GM18868 (cell line): ENCODE data around the gene BCOR.

Experiments used
- ATAC-seq: cut with Tn5 transposase; IDR thresholded peaks from one replicate; pipeline ENCODE4 v1.9.1; 2021; ENCODE audit warnings: mild to moderate bottlenecking, moderate library complexity; ENCODE audit not compliant: unreplicated experiment

BCOR gene

GRCh38 chrX:40097504-40098263 lies at the start of gene BCOR:
TSS of gene BCOR (minus strand) at chrX:40097958. CDS start at chrX:40077929, 20,029 bp downstream.
- no peak for ATAC-seq

DNA sequence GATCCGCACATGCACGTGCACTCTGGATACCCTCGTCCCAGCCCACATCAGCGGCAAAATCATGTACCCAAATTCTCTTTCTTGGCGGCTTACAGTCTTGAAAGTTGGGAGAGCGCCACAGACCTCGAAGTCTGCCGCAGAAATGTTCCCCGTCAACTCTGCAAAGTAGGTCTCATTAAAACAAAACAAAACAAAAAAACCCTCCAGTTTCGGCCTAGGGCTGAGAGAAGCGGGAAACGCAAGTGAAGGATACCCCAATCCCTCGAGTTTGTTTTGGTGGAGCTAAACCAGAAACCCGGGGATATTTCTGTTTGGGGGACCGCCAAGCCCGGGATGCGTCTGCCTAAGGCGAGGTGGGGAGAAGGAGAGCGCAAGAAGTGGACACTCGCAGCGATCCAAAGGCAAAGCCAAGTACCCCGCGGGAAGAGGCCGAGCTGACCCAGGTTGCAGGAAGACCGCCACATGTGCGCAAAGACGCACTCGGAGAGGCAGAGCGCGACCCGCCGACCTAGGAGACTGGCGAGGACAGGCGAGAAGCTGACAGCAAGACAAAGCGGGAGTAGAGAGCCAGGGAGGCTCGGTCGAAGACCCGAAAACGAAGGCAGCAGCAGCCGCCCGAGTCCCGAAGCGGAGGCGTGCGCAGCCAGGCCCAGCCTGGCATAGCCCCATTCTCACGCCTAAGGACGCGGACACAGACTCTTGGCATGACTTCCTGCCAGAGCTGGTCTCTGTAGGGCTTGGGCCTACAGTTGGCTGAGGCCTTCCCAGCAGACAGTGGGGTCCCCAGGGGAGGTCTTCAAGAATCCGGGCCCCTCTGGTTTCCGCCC lies 49.6 kb upstream of the BCOR start:
- ATAC-seq, result no peak

DNA sequence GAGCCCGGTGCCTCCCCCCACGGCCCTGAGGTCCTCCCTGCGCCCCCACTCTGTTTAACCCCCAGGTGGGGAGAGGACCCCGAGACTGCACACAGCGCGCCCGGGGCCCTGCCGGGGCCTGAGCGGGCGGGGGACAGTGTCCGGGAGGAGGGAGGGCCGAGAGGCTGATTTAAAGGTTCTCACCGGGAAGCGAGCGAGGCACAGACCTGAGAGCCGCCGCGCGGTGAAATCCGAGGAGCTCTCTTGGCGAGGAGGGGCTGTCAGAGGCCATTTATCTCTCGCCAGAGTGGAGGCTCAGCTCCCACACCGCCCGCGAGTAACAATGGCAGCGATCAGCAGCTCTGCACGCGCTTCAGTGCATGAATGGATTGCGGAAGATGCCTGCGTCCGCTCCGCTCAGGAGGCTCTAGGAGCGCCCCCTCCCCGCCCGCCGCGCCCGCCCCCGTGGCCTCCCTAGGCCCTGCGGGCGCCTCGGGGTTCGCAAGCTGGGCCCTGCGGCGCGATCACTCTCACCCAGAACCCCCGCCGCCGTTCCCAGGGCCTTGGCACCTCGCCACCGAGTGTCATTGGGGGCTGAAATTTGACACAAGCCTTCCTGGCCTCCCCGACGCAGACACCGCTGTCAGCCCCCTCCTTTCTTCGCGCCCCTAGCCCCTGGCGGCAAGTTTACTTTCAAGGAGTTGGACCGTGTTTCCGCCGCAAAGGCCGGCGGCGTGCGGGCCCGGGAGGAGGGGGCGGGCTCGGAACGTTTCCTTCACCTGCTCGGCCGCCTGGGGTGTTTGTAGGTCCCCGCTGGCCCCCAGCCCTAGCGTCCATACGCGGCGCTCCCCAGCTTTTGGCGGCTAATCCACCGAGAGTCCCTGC lies 48.7 kb upstream of the BCOR start:
- ATAC-seq, result no peak

GRCh38 chrX:40145923-40146261 lies 48.1 kb upstream of the BCOR start:
- ATAC-seq, result no peak

DNA sequence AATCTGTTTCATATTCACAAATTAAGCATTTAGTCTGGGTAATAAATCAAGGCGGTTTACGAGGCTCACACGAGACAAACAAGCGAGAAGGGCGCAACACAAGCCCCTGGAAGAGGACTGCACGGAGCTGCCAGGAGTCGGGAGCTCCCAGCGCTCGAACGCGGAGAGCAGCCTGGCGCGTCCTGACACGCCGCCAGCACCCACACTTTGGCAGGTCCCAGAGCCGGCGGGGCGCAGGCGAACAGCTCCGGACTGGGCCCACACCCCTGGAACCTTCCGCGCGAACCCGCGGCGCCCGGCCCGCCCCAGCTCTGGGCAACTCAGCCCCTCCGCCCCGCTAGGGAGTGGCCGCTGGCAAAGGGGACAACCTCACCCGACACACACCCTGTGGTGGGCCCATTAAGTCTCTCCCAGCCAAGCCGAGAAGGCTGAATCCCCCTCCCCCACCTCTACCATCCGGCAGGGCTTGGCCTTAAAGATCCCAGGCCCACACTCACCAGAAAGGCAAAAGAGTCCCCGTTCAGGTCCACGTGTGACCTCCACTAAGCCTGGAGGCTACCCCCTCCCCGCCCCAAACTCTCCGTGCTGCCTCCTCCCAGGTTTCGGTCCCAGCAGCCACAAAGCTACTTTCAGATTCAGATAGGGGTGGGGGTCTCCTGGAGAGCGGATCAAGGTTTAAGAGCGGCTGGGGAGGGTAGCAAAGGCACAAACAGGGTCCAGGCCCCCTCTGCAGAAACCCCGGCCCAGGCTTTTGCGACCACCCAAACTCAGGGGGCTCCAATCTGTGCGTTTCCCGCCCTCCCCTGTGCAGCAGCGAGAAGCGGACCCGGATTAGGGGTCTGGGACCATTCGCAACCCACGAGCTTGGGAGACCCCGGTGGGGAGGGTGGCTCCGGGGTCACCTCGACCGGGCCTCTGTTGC lies 47.5 kb upstream of the BCOR start:
- ATAC-seq, result no peak

DNA sequence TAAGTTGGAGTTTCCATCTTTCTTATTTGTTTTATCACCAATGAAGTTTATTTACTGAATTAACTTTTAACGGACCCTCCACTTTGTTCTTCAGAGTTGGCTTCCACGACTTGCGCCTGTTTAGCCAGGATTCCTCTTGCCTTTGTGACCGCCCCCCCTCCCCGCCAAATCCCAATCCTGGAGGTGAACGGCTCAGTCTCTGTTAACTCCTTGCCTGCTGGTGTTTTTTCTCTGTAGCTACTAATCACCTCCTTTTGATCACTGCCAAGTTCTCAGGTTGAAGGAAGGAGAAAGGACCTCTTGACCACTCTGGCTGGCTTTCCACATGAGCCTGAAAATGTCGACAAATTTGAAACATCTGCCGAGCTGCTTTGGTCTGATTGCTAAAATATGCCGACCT lies 46.8 kb upstream of the BCOR start:
- ATAC-seq, result no peak

- no peak for ATAC-seq
Observed at GRCh38 chrX:40143987-40144386, 46.2 kb upstream of the BCOR start.

DNA sequence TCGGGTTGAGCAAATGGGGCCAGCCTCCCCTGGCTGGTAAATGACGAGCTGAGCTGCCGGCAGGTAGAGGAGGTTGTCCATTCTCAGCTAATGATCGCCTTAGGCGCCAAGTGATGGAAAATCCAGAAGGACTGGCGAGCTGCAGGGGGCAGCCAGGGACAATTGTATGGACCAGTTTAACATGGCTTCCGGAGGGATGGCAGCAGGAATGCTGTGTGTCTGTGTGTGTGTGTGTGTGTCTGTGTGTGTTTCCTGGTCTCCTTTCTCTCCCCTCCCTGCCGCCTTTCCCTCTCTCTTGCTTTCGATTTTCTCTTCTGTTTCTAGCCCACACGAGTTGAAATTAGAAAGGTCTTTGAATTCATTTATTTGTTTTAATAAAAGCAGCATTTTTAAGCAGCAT lies 45.2 kb upstream of the BCOR start:
- no peak for ATAC-seq

DNA sequence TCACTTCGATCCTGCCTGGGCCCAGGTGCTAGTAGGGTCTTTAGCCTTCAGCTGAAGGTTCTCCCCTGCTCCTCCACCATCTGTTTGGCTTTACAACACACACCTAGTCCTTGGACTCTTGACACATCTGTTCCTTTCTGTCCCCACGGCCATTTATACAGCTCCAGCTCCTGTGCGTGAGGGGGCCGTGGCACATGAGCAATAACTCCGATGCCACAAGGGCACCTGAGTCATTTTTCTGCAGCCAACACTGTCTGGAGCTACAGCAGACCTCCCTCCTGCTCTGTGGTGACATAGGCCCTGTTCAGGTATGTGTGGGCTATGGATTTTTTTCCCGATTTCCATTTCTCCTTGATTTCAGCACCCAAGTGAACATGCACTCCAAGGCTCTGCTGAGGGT lies 44.7 kb upstream of the BCOR start:
- ATAC-seq, result no peak

- ATAC-seq, result no peak
Observed at GRCh38 chrX:40140706-40141499, 43.1 kb upstream of the BCOR start.

GRCh38 chrX:40132751-40133150 lies 35.0 kb upstream of the BCOR start:
- no peak for ATAC-seq

DNA sequence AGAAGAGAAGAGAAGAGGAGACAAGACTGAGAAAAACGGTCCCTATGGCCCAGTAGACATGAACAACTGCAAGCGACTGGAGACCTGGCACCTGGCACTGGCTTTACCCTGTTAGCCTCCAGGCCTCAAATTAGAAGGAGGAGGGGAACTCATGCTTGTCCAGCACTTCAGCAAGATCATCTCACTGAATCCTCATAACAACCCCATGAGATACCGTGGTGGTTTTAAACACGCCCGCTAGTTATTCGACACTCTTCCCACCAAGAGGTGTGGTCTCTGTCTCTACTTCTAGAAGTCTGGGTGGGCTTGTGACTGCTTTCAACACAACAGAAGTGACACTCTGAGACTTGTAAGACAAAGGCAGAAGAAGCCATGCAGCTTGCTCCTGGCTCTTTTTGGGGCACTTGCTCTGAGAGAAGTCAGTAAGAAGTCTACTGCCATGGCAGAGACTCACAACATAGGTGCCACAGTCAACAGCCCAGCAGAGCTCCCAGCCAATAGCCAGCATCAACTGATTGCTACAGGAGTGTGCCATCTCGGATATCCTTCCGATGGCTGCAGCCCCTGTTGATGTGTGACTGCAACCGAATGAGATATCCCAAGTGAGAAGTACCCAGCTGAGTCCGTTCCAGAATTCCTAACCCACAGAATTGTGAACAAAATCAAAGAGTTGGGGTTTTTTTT lies 34.0 kb upstream of the BCOR start:
- no peak for ATAC-seq

DNA sequence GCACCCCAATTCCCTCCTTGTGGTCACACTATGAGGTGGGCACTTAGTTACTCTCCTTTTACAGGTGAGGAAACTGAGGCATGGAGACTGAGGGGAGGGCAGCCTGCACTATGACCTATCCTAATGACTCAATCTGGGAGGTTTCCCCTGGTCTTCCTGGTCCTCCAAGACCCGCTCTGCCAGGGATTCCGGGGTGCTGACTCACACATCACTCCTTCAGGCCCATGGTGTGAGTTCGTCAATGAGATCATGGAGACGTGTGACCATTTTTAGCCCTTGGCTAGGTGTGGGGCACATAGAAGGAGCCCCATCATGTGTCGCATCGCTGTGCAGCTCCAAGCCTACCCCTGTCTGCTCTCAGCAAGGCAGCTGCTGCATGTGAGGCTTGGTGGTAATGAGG lies 32.4 kb upstream of the BCOR start:
- ATAC-seq, result no peak

- ATAC-seq, result no peak
Observed at GRCh38 chrX:40127052-40127451, 29.3 kb upstream of the BCOR start.

GRCh38 chrX:40122487-40122886 lies 24.7 kb upstream of the BCOR start:
- ATAC-seq, result no peak

GRCh38 chrX:40121618-40122017 lies 23.9 kb upstream of the BCOR start:
- no peak for ATAC-seq

GRCh38 chrX:40120838-40121580 lies 23.3 kb upstream of the BCOR start:
- ATAC-seq, result no peak

DNA sequence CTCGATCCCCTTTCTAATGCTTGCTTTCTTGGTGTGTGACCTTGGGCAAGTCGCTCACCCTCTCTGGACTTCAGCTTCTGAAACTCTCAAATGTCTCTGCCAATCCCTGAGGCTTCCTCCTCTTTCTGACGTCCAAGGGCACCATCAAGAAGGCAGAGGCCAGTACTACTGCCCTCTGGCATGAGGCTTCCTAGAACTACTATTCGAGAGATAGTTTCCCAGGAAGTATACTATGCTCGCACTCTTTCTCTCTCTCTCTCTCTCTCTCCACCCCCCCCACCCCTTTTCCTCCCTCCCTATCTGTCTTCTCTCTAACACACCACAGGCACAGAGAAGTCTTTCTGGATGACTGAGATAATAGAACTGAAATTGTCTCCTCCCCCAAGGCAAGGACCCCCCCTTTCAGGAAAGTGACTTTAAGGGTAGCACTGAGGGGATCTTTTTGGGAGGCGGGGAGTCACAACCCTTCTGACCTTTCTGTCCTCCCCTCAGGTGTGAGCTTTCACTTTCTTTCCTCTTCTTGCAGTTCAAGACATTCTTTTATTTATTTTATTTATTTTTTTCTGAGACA lies 20.0 kb upstream of the BCOR start:
- no peak for ATAC-seq
